ENCODE results near the gene ABHD14A. TPM values are rescaled to one million over a fixed set of nuclear protein-coding genes. Genes with fewer than 3 reads are reported as not detected.

The ABHD14A gene
- total RNA-seq, 1 donor from 2014 or later, result 14.8 TPM

- Mint-ChIP-seq H3K9me3 (no peaks in the 10 kb centered on the region), H3K36me3 (peaks cover 3% of the 10 kb centered on the region), H3K4me1 (peaks cover 18% of the 10 kb centered on the region), H3K27me3 (ENCODE audit: low read depth) (no peaks in the 10 kb centered on the region), H3K27ac (peak overlapping the region; percentile 32), H3K4me3 (peak overlapping the region; percentile 71)
- DNase-seq (ENCODE audit: low spot score in 2 of 2, unreplicated experiment in 2 of 2), result peak in 1 of 2 experiments; percentile 69
- TF ChIP-seq, protein P1, sequence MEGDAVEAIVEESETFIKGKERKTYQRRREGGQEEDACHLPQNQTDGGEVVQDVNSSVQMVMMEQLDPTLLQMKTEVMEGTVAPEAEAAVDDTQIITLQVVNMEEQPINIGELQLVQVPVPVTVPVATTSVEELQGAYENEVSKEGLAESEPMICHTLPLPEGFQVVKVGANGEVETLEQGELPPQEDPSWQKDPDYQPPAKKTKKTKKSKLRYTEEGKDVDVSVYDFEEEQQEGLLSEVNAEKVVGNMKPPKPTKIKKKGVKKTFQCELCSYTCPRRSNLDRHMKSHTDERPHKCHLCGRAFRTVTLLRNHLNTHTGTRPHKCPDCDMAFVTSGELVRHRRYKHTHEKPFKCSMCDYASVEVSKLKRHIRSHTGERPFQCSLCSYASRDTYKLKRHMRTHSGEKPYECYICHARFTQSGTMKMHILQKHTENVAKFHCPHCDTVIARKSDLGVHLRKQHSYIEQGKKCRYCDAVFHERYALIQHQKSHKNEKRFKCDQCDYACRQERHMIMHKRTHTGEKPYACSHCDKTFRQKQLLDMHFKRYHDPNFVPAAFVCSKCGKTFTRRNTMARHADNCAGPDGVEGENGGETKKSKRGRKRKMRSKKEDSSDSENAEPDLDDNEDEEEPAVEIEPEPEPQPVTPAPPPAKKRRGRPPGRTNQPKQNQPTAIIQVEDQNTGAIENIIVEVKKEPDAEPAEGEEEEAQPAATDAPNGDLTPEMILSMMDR (IDR thresholded peaks at IDR 0.05; ENCODE audit: unreplicated experiment), result no peak
Measured at GRCh38 chr3:51975852-51976549, 1.1 kb downstream of the ABHD14A start.

DNA sequence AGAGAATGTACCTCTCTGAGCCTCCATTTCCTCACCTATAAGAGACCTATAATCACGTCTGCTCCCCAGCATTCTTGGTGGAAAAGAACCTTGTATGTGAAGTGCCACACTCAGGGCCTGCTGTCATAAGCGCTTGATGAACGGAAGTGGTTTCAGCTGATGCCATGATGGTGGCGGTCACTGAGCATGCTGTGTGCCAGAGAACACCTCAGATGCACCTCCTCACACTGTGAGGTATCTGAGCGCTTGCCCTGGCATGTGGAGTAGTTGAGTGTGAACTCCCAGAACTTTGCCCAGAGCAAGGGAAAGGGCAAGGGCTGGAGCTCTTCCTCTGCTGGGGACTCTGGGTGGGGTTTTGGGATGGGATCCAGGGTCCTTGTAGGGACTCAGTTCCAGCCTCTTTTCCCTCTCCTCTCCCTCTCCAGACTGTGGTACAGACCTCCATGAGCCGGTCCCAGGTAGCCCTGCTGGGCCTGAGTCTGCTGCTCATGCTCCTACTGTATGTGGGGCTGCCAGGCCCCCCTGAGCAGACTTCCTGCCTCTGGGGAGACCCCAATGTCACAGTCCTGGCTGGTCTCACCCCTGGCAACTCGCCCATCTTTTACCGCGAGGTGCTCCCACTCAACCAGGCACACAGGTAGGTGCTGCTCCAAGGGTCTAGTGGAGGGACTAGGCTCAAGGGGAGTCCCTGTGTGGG lies 2.7 kb downstream of the ABHD14A start:
- Mint-ChIP-seq H3K27me3 (ENCODE audit: low read depth) (no peaks in the 10 kb centered on the region), H3K36me3 (peaks cover 3% of the 10 kb centered on the region), H3K9me3 (no peaks in the 10 kb centered on the region), H3K4me3 (no peak overlapping the region), H3K27ac (no peak overlapping the region), H3K4me1 (peaks cover 26% of the 10 kb centered on the region)
- no peak for DNase-seq (ENCODE audit: low spot score in 2 of 2, unreplicated experiment in 2 of 2)
- TF ChIP-seq, protein P1 (IDR thresholded peaks at IDR 0.05; ENCODE audit: unreplicated experiment), result no peak

DNA sequence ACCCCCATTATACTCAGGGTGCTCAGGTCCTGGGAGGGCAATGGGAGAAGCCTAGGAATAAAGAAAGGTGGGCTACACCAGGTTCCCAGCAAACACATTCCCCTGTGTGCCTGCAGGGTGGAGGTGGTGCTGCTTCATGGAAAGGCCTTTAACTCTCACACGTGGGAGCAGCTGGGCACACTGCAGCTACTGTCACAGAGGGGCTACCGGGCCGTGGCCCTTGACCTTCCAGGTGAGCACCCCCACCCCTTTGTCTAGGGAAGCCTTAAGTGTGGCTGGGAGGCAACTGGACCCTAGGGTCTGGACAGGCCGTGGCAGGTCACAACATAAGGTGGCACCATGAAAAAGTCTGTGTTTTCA lies 3.3 kb downstream of the ABHD14A start:
- H3K9me3 Mint-ChIP-seq, result no peaks in the 10 kb centered on the region
- no peak overlapping the region for H3K27ac Mint-ChIP-seq
- H3K4me3 Mint-ChIP-seq, result no peak overlapping the region
- no peak for DNase-seq (ENCODE audit: low spot score in 2 of 2, unreplicated experiment in 2 of 2)
- TF ChIP-seq, protein P1 (IDR thresholded peaks at IDR 0.05; ENCODE audit: unreplicated experiment), result no peak
- H3K36me3 Mint-ChIP-seq, result peaks cover 3% of the 10 kb centered on the region
- peaks cover 30% of the 10 kb centered on the region for H3K4me1 Mint-ChIP-seq
- H3K27me3 Mint-ChIP-seq (ENCODE audit: low read depth), result no peaks in the 10 kb centered on the region

- DNase-seq (ENCODE audit: low spot score in 2 of 2, unreplicated experiment in 2 of 2), result no peak
- Mint-ChIP-seq H3K27ac (no peak overlapping the region), H3K36me3 (peaks cover 3% of the 10 kb centered on the region), H3K27me3 (ENCODE audit: low read depth) (no peaks in the 10 kb centered on the region), H3K4me3 (no peak overlapping the region), H3K4me1 (peaks cover 25% of the 10 kb centered on the region), H3K9me3 (no peaks in the 10 kb centered on the region)
- TF ChIP-seq, protein P1 (IDR thresholded peaks at IDR 0.05; ENCODE audit: unreplicated experiment), result no peak
Measured at GRCh38 chr3:51980253-51980652, 5.4 kb downstream of the ABHD14A start.

DNA sequence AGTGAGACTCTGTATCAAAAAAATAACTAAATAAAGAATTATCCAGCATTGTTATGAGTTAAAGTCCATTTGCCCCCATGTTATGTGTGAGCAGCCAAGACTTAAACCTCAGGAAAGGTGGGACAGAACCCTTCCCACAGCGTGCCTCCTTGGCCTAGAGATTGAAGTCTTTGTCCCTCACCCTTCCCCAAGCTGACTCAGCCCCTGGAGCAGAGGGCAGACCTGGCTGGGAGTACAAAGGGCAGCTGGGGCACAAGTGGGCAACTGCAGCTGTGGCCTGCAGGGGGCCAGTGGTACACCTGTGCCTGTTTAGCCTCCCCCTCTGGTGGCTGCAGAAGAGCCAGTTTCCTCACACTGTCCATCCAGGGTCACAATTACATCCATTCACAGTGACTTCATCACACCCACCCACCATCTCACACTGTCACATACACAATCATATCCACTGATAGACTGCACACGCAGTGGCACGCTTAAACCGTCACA lies 7.5 kb downstream of the ABHD14A start:
- Mint-ChIP-seq H3K4me3 (peak overlapping the region; percentile 77), H3K9me3 (no peaks in the 10 kb centered on the region), H3K36me3 (peaks cover 3% of the 10 kb centered on the region), H3K27me3 (ENCODE audit: low read depth) (no peaks in the 10 kb centered on the region), H3K4me1 (peaks cover 21% of the 10 kb centered on the region), H3K27ac (peak overlapping the region; percentile 98)
- TF ChIP-seq, protein P1 (IDR thresholded peaks at IDR 0.05; ENCODE audit: unreplicated experiment), result peak; percentile 61
- no peak for DNase-seq (ENCODE audit: low spot score in 2 of 2, unreplicated experiment in 2 of 2)

All from mesothelial cell of epicardium (in vitro differentiated cells).